A204.1 (cell line): ENCODE measurements around the gene UTP14A.

Experiments
- FAIRE-seq: peaks from 2 replicates; lab custom pipeline; 2012; peaks lifted over from hg19 to GRCh38; lab: Jason Lieb, UNC

The UTP14A gene

DNA sequence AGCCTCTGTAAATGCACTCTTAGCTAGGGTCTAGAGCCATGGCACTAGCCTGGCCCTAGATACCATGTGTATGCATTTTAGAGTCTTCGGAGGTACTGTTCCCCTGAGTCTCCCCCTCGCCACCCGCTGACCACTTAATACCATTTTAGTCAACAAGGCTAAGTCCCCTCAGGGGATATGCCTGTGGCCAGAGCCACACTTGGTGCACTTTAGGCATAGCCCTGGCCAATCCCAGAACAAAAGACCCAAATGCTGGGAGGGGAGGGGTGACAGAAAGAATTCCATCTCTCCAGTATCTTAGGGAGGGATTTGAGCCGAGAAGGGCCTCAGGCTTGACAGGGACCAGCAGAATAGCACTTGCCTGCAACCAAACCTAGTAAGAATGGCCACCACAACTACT is 47.9 kb downstream of the UTP14A start:
- FAIRE-seq: no peak

DNA sequence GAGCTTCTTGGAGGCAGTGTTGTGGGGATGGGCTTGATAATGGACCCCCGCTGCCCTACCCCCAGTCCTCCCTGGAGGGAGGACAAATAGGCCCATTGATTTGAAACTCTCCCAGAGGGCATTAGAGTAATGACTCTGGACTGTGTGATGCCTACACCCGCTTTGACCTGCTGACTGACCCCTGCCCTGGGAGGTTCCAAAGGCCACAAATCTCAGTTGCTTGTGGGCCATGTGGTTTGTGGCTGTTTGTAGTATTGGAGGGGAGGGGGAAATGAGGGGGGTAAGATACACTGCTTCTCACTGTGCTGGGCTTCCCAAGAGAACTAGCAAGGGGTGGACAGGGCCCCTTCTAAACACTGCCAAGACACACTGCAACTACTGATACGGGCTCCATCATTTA is 48.8 kb downstream of the UTP14A start:
- no peak for FAIRE-seq

DNA sequence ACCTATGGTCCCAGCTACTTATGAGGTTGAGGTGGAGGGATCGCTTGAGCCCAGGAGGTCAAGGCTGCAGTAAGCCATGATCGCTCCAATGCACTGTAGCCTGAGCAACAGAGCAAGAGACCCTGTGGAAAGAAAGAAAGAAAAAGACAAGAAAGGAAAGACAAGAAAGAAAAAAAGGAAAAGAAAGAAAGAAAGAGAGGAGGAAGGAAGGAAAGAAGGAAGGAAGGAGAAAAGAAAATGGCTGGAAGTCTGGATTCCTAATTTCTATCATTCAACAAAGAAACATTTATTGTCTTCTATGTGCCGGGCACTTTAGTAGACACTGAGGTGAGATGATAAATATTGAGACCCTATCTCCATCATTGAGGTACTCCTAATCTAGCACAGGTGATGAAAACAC is 49.7 kb downstream of the UTP14A start:
- FAIRE-seq: no peak

DNA sequence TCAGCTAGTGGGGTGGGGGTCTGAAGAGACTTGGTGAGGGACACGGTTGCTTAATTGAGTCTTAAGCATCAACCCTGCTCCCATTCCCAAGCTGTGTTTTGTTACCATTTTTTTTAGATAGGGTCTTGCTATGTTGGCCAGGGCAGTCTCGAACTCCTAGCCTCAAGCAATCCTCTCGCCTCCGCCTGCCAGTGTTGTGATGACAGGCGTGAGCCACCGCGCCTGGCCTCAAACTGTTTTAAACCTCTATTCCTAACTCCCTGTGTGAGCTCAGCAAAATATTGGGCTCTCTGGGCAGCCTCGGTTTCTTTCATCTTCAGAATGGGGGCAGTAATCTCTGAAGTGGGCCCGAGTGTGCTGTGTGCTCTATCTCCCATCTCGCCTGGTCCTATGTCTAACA is 50.2 kb downstream of the UTP14A start:
- no peak for FAIRE-seq

DNA sequence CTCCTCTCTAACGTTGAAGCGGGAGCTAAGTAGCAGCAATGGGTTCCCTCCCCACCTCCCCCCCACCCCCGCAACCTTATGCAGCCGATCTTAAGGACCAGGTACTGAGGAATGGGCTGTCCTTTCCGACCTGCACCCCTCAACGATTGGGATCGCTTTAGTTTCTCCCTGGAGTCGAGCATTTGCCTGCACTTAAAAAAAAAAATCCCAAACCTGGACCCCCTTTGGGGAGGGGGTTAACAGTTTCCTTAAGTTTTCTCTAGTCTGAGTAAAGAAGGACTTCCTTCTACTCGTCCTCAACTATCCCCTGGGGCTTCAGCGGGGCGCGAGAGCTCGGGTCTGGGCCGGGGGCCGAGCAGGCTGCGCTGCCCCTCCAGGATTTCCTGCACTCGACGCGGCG is 50.8 kb downstream of the UTP14A start:
- FAIRE-seq: no peak

DNA sequence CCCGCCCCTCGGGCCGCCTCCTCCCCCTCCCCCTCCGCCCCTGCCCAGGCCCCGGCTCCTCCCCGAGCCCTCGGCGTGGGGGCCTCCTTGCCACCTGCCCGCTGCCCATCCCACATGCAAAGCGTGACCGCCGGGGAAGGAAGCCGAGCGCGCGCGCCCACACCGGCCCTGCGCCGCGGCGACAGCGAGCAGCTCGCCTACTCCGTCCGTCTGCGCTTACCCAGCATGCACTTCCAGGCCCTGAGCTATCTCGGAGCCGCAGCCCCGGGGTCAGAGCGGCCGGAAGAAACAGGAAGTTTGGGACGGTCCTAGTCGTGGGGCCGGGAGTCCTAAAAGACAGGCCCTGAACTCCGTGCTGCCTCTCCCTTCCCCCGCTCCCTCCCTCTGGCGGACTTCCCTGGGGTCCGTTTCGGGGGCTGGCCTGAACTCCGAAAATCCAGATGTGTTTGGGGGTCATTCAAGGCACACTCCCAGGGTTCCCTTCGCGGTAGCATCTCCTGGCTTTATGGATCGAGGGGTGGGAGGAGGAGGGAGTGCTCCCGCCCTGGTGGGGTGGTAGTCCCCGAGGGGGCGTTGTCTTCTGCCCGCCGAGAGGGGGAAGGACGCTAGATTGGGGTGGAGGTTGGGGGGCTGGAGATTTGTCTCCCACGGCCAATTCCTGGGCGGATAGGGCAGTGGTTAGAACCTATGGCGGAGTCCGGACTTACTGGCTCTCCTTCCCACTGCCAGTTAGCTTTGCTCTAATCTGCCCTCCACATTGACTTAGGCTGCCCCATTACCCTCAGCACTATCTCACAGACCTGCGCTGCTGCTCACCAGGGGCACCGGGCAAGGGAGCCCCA is 51.5 kb downstream of the UTP14A start:
- no peak for FAIRE-seq

DNA sequence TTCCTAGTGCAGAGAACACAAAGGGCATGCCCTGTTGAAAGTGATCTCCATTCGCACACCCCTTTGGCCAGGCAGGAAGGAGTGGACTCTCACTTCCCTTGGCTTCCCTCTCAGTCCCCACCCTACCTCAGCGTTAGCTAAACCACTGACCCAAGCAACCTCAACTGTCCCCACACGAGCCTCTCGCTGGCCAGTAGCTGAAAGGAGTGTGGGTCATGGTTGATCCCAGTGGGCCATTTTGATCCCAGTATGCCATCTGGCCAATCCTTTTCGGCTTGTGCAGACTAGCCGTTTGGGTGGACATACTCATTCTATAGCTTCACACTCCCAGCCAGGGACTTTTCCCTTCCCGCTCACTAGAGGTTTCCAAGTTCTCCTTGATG is 52.1 kb downstream of the UTP14A start:
- no peak for FAIRE-seq

DNA sequence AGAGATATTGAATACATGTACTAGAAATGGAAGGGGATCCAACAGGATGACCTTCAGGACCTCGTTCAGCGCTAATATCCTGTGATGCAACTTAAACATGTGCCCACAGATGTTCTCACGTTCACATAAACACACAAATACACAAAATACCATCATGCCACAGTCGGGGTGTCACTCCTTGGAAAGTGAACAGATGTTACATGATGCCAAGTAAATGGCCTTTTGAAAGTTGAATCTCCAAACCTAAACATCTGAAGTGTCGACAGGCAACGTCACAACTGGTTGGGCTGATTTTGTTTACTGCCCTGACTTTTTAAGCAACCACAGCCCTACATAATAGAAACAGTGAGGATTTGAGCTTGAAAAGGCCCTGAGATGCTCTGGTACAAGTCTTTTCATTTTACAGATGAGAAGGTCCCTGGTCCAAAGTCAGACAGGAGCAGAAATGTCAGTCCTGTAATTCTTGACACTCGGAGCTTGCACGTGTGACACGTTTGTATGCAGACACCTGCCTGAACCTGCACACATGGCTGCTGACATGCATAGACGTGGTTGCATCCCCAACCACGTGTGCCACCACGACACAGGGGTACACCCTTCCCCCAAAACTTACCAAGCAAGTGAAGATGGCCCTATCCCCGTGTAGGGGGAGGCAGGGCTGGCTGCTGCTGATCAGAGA is 53.0 kb downstream of the UTP14A start:
- FAIRE-seq: no peak

DNA sequence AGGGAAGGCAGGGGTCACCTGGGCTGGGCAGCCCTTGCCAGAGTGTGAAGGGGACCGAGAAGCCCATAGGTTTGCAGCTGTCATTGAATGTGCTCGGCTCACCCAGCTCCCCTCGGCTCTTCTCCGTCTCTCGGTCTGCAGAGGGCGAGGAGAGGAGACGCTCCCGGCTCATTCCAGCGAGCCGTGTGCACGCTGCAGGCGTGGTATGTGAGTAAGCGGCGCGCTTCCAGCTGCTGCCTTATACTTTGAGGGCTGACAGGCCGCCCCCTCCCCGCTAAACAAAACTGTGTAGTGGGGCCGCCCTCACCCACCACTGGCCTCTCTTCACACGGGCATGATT is 53.5 kb downstream of the UTP14A start:
- no peak for FAIRE-seq

DNA sequence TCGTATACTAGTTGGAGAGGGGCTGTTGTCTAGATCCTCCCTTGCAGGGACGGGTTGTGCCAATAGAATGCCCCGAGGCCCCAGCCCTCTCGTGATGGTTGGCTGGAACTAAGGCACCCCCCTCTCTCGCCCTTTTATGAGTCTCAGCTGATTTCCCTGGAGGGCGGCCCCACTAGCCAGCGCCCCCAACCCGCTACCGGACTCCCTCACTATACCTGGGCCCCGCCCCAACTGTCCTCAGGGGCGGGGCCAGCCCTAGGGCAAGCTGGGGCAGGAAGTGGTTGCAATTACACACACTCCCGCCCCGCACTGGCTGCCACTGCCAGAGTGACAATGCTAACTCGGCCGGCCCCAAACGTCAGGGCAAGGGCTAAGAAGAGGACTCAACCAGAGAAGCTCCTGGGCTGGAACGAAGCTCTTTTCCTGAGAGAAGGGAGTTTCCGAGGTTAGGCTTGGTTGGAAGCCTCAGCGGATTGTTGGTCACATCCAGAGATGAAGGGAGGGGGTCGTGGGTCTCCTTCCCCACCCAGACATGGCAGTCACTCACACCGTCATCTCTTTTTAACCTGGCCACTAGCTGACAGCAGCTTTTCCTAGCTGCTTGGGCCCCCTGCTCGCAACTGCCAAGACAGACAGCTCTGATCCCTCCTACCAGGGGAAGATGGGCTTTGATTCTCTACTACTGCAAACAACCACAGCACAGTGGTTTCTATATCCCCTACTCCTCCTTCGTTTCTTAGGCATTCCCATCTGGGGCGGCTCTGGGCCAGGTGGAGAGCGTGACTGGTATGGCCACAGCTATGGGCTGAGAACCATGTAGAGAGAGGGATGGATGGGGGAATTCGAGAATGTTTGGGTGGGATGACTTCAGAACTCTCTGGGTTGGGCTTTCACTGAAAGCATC is 55.5 kb downstream of the UTP14A start:
- no peak for FAIRE-seq

DNA sequence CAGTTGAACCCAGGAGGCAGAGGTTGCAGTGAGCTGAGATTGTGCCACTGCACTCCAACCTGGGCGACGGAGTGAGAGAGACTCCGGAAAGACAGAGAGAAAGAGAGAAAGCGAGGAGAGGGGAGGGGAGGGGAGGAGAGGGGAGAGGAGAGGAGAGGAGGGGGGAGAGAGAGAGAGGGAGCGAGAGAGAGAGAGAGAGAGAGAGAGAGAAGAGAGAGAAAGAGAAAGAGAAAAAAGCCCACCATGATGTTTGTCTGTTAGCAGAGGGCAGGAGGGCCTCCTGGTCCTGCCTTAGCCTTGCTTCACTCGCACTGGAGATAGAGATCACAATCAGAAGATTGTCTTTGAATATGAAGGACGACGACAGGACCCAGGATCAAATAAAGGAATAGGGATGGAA is 57.8 kb downstream of the UTP14A start:
- no peak for FAIRE-seq

DNA sequence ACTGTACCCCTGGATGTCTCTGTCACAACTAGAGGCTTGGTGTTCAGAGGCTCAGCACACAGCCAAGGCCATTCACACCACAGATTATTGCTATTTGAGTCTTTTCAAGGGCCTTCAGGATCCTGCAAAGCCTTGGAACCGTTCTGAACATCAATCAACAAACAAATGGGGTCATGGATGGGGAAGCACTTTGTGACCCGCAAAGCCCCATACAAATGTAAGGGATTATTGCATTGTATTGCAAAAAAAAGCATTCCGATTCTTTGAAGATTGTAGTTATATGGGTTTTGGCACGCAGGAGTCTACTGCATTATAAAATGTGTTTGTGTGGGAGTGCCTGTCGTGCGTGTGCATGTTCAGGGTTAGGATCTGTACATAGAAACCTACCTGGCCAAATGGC is 59.2 kb downstream of the UTP14A start:
- no peak for FAIRE-seq

DNA sequence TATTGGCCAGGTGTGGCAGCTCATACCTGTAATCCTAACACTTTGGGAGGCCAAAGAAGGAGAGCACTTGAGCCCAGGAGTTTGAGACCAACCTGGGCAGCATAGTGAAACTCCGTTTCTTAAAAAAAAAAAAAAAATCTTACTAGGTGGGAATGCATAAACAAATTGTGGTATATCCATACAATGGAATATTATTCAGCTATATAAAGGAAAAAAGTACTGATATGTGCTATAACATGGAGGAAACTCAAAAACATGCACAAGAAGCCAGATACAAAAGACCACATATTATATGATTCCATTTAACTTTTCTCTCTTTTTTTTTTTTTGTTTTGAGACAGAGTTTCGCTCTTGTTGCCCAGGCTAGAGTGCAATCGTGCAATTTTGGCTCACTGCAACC is 63.0 kb downstream of the UTP14A start:
- FAIRE-seq: no peak

DNA sequence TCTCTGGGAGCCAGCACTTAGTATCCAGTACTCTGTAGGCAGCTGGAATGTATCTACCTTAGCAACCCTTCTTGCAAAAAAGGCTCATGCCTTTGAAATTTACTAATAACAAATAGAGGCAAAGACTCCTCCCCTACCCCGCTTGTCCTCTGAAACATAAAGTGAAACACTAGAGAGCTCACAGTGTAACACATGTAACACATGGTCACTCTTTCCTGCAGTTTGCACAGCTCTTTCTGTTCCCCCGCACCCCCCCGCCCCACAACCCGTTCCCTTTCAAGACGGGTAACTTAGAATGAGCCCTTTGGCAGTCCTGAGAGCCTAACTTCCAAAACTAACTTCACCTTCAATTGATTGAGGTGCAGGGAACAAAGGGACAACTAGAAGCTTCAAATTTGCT is 70.5 kb downstream of the UTP14A start:
- FAIRE-seq: no peak
